GM20000 (cell line): Measurements from ENCODE around the gene POC1B.

ENCODE experiments used
- DNase-seq: peaks from one replicate; pipeline ENCODE4 v3.0.0; 2012; ENCODE audit warnings: low spot score
- TF ChIP-seq, protein P1 (sequence below): IDR thresholded peaks from 2 replicates; pipeline ENCODE4 v1.5.1; 2012; ENCODE audit warnings: mild to moderate bottlenecking, control low read depth; ENCODE audit errors: extremely low read depth, missing control alignments

The POC1B gene

DNA sequence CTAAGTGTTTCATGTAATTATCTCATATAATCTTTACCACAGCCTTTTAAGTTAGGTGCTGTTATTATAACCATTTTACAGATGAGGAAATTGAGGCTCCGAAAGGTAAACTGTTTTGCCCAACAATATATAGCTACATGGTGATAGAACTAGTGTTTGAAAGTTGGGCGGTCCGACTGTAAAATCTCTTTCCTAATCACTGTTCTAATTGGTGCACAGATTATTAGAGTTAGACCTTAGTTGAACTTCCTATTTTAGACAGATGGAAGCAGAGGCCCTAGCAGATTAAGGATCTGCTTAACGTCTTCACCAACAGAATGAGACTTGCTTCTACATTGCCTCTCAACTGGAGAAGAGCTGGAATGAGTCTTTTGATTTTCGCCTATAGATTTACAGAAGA is 143.5 kb downstream of the POC1B start:
- no peak for DNase-seq
- TF ChIP-seq, protein P1, sequence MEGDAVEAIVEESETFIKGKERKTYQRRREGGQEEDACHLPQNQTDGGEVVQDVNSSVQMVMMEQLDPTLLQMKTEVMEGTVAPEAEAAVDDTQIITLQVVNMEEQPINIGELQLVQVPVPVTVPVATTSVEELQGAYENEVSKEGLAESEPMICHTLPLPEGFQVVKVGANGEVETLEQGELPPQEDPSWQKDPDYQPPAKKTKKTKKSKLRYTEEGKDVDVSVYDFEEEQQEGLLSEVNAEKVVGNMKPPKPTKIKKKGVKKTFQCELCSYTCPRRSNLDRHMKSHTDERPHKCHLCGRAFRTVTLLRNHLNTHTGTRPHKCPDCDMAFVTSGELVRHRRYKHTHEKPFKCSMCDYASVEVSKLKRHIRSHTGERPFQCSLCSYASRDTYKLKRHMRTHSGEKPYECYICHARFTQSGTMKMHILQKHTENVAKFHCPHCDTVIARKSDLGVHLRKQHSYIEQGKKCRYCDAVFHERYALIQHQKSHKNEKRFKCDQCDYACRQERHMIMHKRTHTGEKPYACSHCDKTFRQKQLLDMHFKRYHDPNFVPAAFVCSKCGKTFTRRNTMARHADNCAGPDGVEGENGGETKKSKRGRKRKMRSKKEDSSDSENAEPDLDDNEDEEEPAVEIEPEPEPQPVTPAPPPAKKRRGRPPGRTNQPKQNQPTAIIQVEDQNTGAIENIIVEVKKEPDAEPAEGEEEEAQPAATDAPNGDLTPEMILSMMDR = no peak

DNA sequence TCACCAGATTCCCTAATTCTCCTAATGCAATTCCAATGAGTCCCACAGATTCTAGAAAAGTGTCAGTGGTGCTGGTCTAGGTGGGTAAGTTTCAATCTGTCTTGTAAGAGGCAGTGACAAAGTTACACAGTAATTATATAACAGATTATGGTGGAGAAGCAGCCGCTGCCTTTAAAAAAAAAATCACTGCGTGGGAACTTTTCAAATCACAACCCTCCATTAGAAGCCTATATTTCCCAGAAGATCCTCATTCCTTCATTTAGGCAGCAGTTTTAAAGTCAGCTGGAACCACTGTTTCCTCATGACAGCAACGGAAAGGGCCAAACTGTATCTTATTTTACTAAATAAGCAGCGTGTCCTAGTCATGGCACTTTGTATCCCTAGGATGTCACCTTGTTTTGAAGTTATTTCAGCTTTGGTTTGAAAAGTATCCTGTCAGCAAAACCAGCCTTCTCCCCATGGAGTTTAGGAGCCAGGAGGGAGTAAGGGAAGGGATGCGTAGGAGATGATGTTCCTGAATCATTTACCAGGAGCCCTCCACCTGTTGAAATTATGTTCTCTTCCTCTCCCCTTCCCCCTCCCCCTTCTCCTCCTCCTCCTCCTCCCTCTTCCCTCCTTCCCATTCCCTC is 145.9 kb downstream of the POC1B start:
- TF ChIP-seq, protein P1 = no peak
- no peak for DNase-seq

DNA sequence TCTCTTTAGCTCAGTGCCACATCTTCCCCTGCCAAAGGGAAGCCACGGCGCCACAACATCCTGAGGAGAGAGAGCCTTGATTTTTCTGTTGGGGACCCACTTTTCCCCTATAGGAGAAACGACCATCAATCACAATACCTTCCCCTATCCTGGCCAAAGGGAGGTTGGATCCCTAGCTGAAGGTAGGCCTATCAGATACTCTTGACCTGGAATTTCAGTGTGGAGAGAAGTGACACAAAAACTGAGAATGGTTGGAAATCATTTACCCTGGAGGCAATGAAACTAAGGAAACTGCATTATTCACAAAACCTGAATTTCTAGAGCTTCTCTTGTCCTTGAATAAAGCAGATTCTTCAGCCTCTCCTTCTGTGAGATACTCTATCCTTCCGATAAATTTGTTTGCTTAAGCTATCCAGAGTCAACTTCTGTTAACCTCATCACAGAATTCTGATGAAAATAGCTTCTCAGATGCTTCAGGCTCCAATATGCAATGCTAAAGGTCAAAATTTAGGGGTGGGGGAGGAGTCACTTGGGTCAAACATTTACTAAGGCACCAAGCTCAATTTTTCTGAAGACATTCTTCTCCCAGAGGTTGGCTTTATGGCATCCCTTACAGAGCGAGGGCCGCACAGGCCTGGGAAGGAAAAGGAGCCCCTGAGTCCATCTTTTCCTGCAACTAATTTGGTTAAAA is 146.6 kb downstream of the POC1B start:
- TF ChIP-seq, protein P1 = no peak
- DNase-seq = no peak

DNA sequence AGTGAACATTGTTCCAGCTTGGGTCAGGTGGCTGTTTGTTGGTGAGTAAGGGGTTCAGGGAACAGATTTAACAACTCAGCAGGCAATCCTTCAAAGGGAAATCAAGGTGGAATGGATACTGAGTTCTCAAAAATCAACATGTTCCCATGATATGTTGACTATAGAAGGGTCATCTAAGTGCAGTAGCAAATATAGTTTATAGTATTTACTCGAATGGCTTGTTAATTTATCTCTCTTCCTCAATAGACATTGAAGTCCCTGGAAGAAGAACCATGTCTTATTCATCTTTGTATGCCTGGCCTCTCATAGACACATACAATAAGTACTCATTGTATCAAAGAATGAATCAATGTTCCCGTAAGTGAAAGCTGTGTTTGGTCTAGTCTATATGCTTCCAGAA is 149.0 kb downstream of the POC1B start:
- DNase-seq = no peak
- TF ChIP-seq, protein P1 = no peak

DNA sequence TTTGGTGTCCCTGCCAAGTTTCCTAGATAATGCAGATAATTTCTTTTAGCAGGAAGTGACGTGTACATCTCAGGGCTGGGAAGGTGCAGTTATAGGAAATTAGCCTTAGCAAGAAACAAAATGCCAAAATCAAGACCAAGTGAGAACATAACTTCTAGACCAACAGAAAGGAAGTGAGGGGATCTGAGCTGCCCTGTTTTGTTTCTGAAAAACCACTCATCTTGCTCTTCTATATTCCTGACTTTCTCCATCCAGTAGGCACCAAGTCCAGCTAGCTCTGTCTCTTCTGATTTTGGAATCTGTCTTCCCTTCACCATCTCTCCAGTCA is 149.7 kb downstream of the POC1B start:
- TF ChIP-seq, protein P1 = no peak
- DNase-seq = no peak

DNA sequence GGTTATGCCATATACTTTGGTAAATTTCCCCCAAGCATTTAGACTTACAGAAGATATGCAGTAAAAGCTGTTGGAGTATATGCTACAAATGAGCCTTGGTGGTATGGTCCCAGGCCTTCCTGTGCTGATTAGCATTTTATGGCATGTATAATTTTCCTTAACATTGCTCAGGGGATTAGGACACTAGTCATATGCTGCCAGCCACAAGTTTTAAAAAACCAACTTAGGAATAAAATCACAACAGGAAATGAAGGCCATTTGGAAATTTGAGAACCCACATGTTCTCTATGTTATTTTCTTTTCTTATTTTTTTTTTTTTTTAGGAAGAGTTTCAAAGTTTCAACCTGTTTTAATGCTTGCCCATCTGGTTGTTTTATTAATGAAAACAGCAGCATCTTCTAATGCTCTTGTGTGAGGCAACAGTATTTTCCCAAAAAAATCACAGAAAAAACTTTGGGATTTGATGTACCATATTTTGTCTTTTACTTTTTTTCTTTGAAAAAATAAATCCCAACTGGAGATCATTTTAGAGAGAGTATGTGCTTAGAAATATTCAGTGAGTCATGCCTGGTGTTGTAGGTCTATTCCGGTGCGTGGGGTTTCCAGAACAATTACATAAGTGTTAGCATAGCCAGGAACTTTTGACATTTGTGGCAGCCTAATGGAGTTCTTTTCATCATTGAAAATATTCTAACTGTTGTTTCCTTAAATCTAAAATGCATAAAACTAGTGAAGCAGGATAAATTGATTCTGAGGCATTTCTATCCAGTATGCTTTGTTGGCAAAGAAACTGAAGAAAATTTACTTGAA is 151.9 kb downstream of the POC1B start:
- TF ChIP-seq, protein P1 = no peak
- no peak for DNase-seq
